HCT116 (cell line): ENCODE data around the gene ETFDH. TPM values are rescaled to one million over a fixed set of nuclear protein-coding genes. Genes with fewer than 3 reads are reported as not detected.

Source experiments
- ATAC-seq: fragments of 200-7000 bp; cut with Tn5 transposase; 2 replicates; pipeline ENCODE4 v1.9.1; 2020; ENCODE audit warnings: mild to moderate bottlenecking, moderate library complexity
- BruUV-seq: library from RNA; stranded (reverse); fragments of 400-500 nt; replicated peaks from 2 replicates; lab custom pipeline; 2021; lab: Mats Ljungman, UMichigan
- CTCF ChIA-PET: fragments of 300-600 bp; sonication (Branson Sonifier 250); formaldehyde crosslinking; loops from one replicate; lab custom pipeline; 2021; ENCODE audit warnings: antibody characterized with exemption; lab: Charles Lee
- POLR2A ChIA-PET: fragments of 300-600, 350-600 bp; sonication (Branson Sonifier 250); formaldehyde crosslinking; loops from one replicate; lab custom pipeline; 2021; ENCODE audit warnings: antibody characterized with exemption; lab: Charles Lee
- RAD21 ChIA-PET, 2 experiments: fragments of 300-600 bp; sonication (Branson Sonifier 250); formaldehyde crosslinking; loops; one replicate each; lab custom pipeline; 2023; ENCODE audit warnings: low total read pairs in 2 of 2; ENCODE audit not compliant: uncharacterized antibody in 2 of 2, unreplicated experiment in 2 of 2, low non-redundant PET in 1 of 2; lab: Charles Lee
- DNase-seq: peaks from one replicate; pipeline ENCODE4 v3.0.0-alpha.2; 2010; ENCODE audit warnings: low read depth, low spot score
- H2AFZ ChIP-seq: fragments of 200-600 bp; shearing (Covaris generic), sonication (generic); 2 replicates; pipeline ENCODE4 v1.6.1; 2017; ENCODE audit warnings: low read depth, mixed run types, mixed read lengths, antibody characterized with exemption, low read length; ENCODE audit not compliant: poor library complexity, severe bottlenecking
- H3K27ac ChIP-seq: 2 replicates; pipeline ENCODE4 v1.5.1; 2012; ENCODE audit warnings: low read depth, low read length
- H3K27me3 ChIP-seq: fragments of 200-600 bp; sonication (generic); 2 replicates; pipeline ENCODE4 v1.6.1; 2016; ENCODE audit warnings: mixed run types, low read length, mixed read lengths; ENCODE audit not compliant: insufficient read depth
- H3K36me3 ChIP-seq, 2 experiments: fragments of 200-500 bp in 1 of 2; fragments of 200-600 bp in 1 of 2; sonication (Bioruptor generic) in 1 of 2; sonication (generic) in 1 of 2; 2 replicates each; pipeline versions ENCODE4 v1.5.1 to v1.6.1; 2014 to 2016; ENCODE audit warnings: low read length in 2 of 2, inconsistent platforms in 1 of 2, mixed read lengths in 1 of 2, mixed run types in 1 of 2; ENCODE audit not compliant: insufficient read depth in 2 of 2, control insufficient read depth in 1 of 2
- H3K4me1 ChIP-seq, 2 experiments: fragments of 200-600 bp in 1 of 2; sonication (generic) in 1 of 2; 2 replicates each; pipeline versions ENCODE4 v1.5.1 to v1.6.1; 2012 to 2017; ENCODE audit warnings: low read length in 2 of 2, inconsistent platforms in 1 of 2, mild to moderate bottlenecking in 1 of 2, mixed read lengths in 1 of 2, mixed run types in 1 of 2, moderate library complexity in 1 of 2; ENCODE audit not compliant: insufficient read depth in 2 of 2, control insufficient read depth in 1 of 2
- H3K4me2 ChIP-seq: fragments of 200-600 bp; sonication (generic); 2 replicates; pipeline ENCODE4 v1.6.1; 2017; ENCODE audit warnings: mixed run types, low read length, mixed read lengths
- H3K4me3 ChIP-seq, 2 experiments: fragments of 200-600 bp in 1 of 2; sonication (generic) in 1 of 2; replicated peaks in 1 of 2; 2 replicates each; pipeline ENCODE4 v1.5.1; 2011 to 2016; ENCODE audit warnings: low read length in 2 of 2, control low read depth in 1 of 2, low read depth in 1 of 2, mild to moderate bottlenecking in 1 of 2, mixed read lengths in 1 of 2, mixed run types in 1 of 2
- H3K79me2 ChIP-seq: fragments of 200-600 bp; sonication (generic); 2 replicates; pipeline ENCODE4 v1.6.1; 2017; ENCODE audit warnings: mild to moderate bottlenecking, mixed run types, low read length, moderate library complexity, mixed read lengths; ENCODE audit not compliant: insufficient read depth
- H3K9ac ChIP-seq: fragments of 200-600 bp; sonication (generic); 2 replicates; pipeline ENCODE4 v1.6.1; 2016; ENCODE audit warnings: low read length, mixed read lengths
- H3K9me2 ChIP-seq: fragments of 200-600 bp; sonication (generic), shearing (Covaris generic); 2 replicates; pipeline ENCODE4 v1.6.1; 2017; ENCODE audit warnings: mixed run types, mild to moderate bottlenecking, moderate library complexity; ENCODE audit not compliant: insufficient read depth
- H3K9me3 ChIP-seq, 2 experiments: fragments of 200-500 bp in 1 of 2; fragments of 200-600 bp in 1 of 2; sonication (Bioruptor generic) in 1 of 2; sonication (generic) in 1 of 2; 2 replicates each; pipeline ENCODE4 v1.6.1; 2014 to 2017; ENCODE audit warnings: low read length in 2 of 2, mixed read lengths in 2 of 2, inconsistent platforms in 1 of 2, low read depth in 1 of 2, mild to moderate bottlenecking in 1 of 2, mixed run types in 1 of 2, moderate library complexity in 1 of 2; ENCODE audit not compliant: control insufficient read depth in 1 of 2, insufficient read depth in 1 of 2
- H4K20me1 ChIP-seq: fragments of 200-600 bp; sonication (generic), shearing (Covaris generic); 2 replicates; pipeline ENCODE4 v1.6.1; 2017; ENCODE audit warnings: mixed run types, mild to moderate bottlenecking, moderate library complexity; ENCODE audit not compliant: insufficient read depth
- CEBPB ChIP-seq: IDR thresholded peaks from 2 replicates; pipeline ENCODE4 v1.6.1; 2012; ENCODE audit warnings: low read depth
- EGR1 ChIP-seq: IDR thresholded peaks from 2 replicates; pipeline ENCODE4 v1.6.1; 2012; ENCODE audit warnings: low read depth
- EZH2 ChIP-seq: fragments of 200-600 bp; sonication (generic); IDR thresholded peaks from 2 replicates; pipeline ENCODE4 v1.6.1; 2017; ENCODE audit warnings: antibody characterized with exemption, mixed run types
- EZH2phosphoT487 ChIP-seq: fragments of 200-600 bp; IDR thresholded peaks from 2 replicates; pipeline ENCODE4 v1.6.1; 2018; ENCODE audit warnings: antibody characterized with exemption, borderline replicate concordance
- FOSL1 ChIP-seq: IDR thresholded peaks from 2 replicates; pipeline ENCODE4 v1.6.1; 2012; ENCODE audit warnings: low read depth
- JUND ChIP-seq: IDR thresholded peaks from 2 replicates; pipeline ENCODE4 v1.6.1; 2012
- POLR2A ChIP-seq: IDR thresholded peaks from 2 replicates; pipeline ENCODE4 v1.7.0; 2011; ENCODE audit warnings: borderline replicate concordance; ENCODE audit not compliant: insufficient read depth, insufficient read length; ENCODE audit errors: extremely low read depth
- POLR2AphosphoS5 ChIP-seq: IDR thresholded peaks from 2 replicates; pipeline ENCODE4 v1.6.1; 2011; ENCODE audit warnings: mild to moderate bottlenecking, low read depth, low read length, moderate library complexity
- SIN3A ChIP-seq: IDR thresholded peaks from 2 replicates; pipeline ENCODE4 v1.6.1; 2012; ENCODE audit warnings: low read depth
- SP1 ChIP-seq: IDR thresholded peaks from 2 replicates; pipeline ENCODE4 v1.6.1; 2012; ENCODE audit warnings: low read depth
- SRF ChIP-seq: IDR thresholded peaks from 2 replicates; pipeline ENCODE4 v1.6.1; 2012; ENCODE audit warnings: low read depth
- YY1 ChIP-seq: IDR thresholded peaks from 2 replicates; pipeline ENCODE4 v1.6.1; 2011; ENCODE audit warnings: low read length, low read depth, moderate library complexity, mild to moderate bottlenecking; ENCODE audit not compliant: insufficient replicate concordance; ENCODE audit errors: extremely low read depth
- ZNF274 ChIP-seq: fragments of 200-500 bp; sonication (Bioruptor generic); IDR thresholded peaks from 2 replicates; pipeline ENCODE4 v1.6.1; 2014; ENCODE audit warnings: mild to moderate bottlenecking, low read depth, low read length, inconsistent platforms
- intact Hi-C: fragments of 100-400 bp; cut with micrococcal nuclease; formaldehyde crosslinking; loops from 2 replicates; pipeline ENCODE4 v1.10.0; 2022
- total RNA-seq: library from RNA; stranded (reverse); gene quantifications from one replicate; pipeline ENCODE4 v1.2.1, GENCODE V29; 2021; ENCODE audit not compliant: unreplicated experiment
- TF ChIP-seq, protein P1 (sequence below): IDR thresholded peaks from 2 replicates; pipeline ENCODE4 v1.6.1; 2012
- TF ChIP-seq, protein P2 (sequence below), 3 experiments: fragments of 200-600 bp in 1 of 3; sonication (generic) in 1 of 3; IDR thresholded peaks in 2 of 3; conservative IDR thresholded peaks in 1 of 3; 2 replicates each; pipeline ENCODE4 v1.5.1; 2012 to 2017; ENCODE audit warnings: low read depth in 2 of 3, low read length in 2 of 3, antibody characterized with exemption in 1 of 3, borderline replicate concordance in 1 of 3, control low read depth in 1 of 3, mild to moderate bottlenecking in 1 of 3, mixed read lengths in 1 of 3, mixed run types in 1 of 3, moderate library complexity in 1 of 3; ENCODE audit not compliant: insufficient read depth in 1 of 3
- TF ChIP-seq, protein P3 (sequence below): IDR thresholded peaks from 2 replicates; pipeline ENCODE4 v1.6.1; 2012

The ETFDH gene
- total RNA-seq, 1 experiment from 2014 or later = 22.2 TPM

DNA sequence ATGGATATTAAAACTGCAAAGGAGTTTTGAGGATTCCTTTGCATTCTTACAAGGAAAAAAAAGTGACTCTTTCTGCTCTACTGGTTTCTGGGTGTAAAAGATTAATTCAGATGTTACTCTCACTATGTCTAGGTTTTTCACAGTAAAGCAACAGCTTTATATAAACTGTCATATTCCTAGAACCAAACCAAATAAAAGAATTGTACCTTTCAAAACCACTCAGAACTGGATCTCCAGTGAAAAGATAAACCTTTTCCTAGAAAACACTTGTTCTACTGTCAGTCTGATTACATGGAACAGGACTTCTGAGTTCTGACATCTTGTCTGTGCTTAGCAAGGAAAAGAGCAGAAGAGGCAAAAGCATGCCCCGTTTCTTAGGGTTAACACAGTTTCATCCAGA is 56.1 kb downstream of the ETFDH start:
- CTCF ChIA-PET = no interaction called here
- intact Hi-C loops = no loop called here

More for the DNA sequence above, 56.1 kb downstream of the ETFDH start:
- H3K9ac ChIP-seq = no peak overlapping the region
- no TSS peak for BruUV-seq
- H3K4me3 ChIP-seq = no peak overlapping the region
- H3K4me1 ChIP-seq = peaks cover 2 to 11% of the 10 kb centered on the region in 2 experiments; a peak in 2 of 4 replicates
- no peaks in the 10 kb centered on the region for H3K36me3 ChIP-seq
- no peak for TF ChIP-seq POLR2AphosphoS5
- no peak for TF ChIP-seq SRF
- TF ChIP-seq, protein P1, sequence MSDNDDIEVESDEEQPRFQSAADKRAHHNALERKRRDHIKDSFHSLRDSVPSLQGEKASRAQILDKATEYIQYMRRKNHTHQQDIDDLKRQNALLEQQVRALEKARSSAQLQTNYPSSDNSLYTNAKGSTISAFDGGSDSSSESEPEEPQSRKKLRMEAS = no peak
- TF ChIP-seq CEBPB = no peak
- TF ChIP-seq EZH2 = no peak
- TF ChIP-seq YY1 = no peak
- TF ChIP-seq, protein P2, sequence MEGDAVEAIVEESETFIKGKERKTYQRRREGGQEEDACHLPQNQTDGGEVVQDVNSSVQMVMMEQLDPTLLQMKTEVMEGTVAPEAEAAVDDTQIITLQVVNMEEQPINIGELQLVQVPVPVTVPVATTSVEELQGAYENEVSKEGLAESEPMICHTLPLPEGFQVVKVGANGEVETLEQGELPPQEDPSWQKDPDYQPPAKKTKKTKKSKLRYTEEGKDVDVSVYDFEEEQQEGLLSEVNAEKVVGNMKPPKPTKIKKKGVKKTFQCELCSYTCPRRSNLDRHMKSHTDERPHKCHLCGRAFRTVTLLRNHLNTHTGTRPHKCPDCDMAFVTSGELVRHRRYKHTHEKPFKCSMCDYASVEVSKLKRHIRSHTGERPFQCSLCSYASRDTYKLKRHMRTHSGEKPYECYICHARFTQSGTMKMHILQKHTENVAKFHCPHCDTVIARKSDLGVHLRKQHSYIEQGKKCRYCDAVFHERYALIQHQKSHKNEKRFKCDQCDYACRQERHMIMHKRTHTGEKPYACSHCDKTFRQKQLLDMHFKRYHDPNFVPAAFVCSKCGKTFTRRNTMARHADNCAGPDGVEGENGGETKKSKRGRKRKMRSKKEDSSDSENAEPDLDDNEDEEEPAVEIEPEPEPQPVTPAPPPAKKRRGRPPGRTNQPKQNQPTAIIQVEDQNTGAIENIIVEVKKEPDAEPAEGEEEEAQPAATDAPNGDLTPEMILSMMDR (IDR thresholded peaks at IDR 0.05 in 2 of 3, conservative IDR thresholded peaks at IDR 0.05 in 1 of 3; ENCODE audit: borderline replicate concordance in 1 of 3, insufficient read depth in 1 of 3, low read depth in 2 of 3, low read length in 2 of 3) = no peak
- no peak for TF ChIP-seq POLR2A
- no peak for TF ChIP-seq FOSL1
- TF ChIP-seq JUND = no peak
- no peak for TF ChIP-seq SIN3A
- TF ChIP-seq SP1 = no peak
- no peak for TF ChIP-seq EGR1
- TF ChIP-seq EZH2phosphoT487 = no peak
- no peak for TF ChIP-seq ZNF274
- TF ChIP-seq, protein P3, sequence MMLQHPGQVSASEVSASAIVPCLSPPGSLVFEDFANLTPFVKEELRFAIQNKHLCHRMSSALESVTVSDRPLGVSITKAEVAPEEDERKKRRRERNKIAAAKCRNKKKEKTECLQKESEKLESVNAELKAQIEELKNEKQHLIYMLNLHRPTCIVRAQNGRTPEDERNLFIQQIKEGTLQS = no peak
- POLR2A ChIA-PET = no interaction called here
- H2AFZ ChIP-seq = no peak overlapping the region
- DNase-seq = no peak
- peaks cover 7% of the 10 kb centered on the region; the same call in 1 of the 2 replicates for H3K27me3 ChIP-seq
- no peaks in the 10 kb centered on the region for H3K9me3 ChIP-seq
- RAD21 ChIA-PET = no interaction called here
- no peaks in the 10 kb centered on the region for H4K20me1 ChIP-seq
- H3K4me2 ChIP-seq = no peak overlapping the region
- no peak overlapping the region for H3K27ac ChIP-seq
- no peak for ATAC-seq
- H3K79me2 ChIP-seq = no peaks in the 10 kb centered on the region
- no peaks in the 10 kb centered on the region for H3K9me2 ChIP-seq
